ENCODE results near the gene ADCY10. TPM values are rescaled to one million over a fixed set of nuclear protein-coding genes. Genes with fewer than 3 reads are reported as not detected.

The ADCY10 gene
- total and polyA plus RNA-seq, 2 experiments from 2014 or later, result 0.93 to 1.5 TPM

DNA sequence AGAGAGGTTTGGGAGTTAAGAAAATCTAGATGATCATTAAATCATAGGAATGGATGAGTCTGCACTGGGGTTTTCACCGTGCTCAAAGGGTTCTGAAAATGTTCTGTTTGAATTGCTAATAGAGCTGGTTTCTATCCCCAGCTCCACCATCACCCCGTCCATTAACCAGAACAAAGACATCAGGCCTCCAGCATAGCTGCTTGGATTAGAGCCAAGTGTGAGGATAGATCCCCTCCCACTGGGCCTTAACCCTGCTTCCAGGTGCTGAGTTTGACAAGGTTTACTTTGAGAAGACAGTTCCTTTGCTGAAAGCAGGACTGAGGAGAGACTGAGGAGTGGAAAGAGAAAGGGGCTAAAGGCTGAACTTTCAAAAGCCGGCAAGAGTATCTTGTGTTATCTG is 143.8 kb downstream of the ADCY10 start:
- Histone ChIP-seq H3K4me1 (ENCODE audit: insufficient read depth) (peaks cover 4% of the 10 kb centered on the region), H2AFZ (no peak overlapping the region), H3K27me3 (no peaks in the 10 kb centered on the region), H3K4me2 (no peak overlapping the region), H3K36me3 (replicated peaks; ENCODE audit: insufficient read depth, low read depth) (peaks cover 4% of the 10 kb centered on the region), H3K9me2 (replicated peaks; ENCODE audit: insufficient read depth) (no peaks in the 10 kb centered on the region), H3K27ac (no peak overlapping the region), H4K20me1 (ENCODE audit: insufficient read depth, poor library complexity, severe bottlenecking) (no peaks in the 10 kb centered on the region), H3K79me2 (peaks cover 68% of the 10 kb centered on the region), H3K9me3 (ENCODE audit: low read depth) (no peaks in the 10 kb centered on the region), H3K4me3 (no peak overlapping the region)
- TF ChIP-seq CTCF (IDR thresholded peaks at IDR 0.05; ENCODE audit: poor library complexity) (no peak), EZH2 (IDR thresholded peaks at IDR 0.05; ENCODE audit: borderline replicate concordance) (no peak), EZH2phosphoT487 (IDR thresholded peaks at IDR 0.05; ENCODE audit: low read depth, severe bottlenecking, unreplicated experiment) (no peak)
- WGBS (ENCODE audit: low lambda C conversion rate, missing lambda C conversion rate), result 75% methylated on average over 3 of the region's 3 CpGs
- DNase-seq (ENCODE audit: low spot score), result no peak

DNA sequence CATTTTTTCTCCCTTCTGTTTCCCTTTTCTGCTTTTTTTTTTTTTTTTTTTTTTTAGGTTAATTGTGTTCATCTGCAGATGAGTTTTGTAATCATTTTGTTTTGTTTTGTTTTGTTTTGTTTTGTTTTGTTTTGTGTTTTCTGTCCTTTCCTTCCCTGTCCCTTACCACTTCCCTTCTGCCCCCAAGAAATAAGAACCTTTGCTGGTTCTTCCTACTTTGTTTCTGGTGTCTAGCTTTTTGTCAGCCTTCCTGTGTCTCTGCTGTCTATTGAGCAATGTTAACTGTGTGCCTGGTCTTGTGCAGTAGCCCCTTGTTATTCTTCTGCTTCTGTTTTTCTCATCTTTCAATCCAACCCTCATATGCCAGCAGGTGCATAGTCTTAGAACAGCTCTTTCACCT is 146.2 kb downstream of the ADCY10 start:
- Histone ChIP-seq H3K9me3 (ENCODE audit: low read depth) (no peaks in the 10 kb centered on the region), H3K27ac (no peak overlapping the region), H4K20me1 (ENCODE audit: insufficient read depth, poor library complexity, severe bottlenecking) (no peaks in the 10 kb centered on the region), H3K79me2 (peaks cover 76% of the 10 kb centered on the region), H3K9me2 (replicated peaks; ENCODE audit: insufficient read depth) (no peaks in the 10 kb centered on the region), H2AFZ (no peak overlapping the region), H3K27me3 (no peaks in the 10 kb centered on the region), H3K4me1 (ENCODE audit: insufficient read depth) (peaks cover 4% of the 10 kb centered on the region), H3K36me3 (replicated peaks; ENCODE audit: insufficient read depth, low read depth) (no peaks in the 10 kb centered on the region), H3K4me3 (no peak overlapping the region), H3K4me2 (no peak overlapping the region)
- TF ChIP-seq EZH2 (IDR thresholded peaks at IDR 0.05; ENCODE audit: borderline replicate concordance), result no peak
- TF ChIP-seq EZH2phosphoT487 (IDR thresholded peaks at IDR 0.05; ENCODE audit: low read depth, severe bottlenecking, unreplicated experiment), result no peak
- no peak for TF ChIP-seq CTCF (IDR thresholded peaks at IDR 0.05; ENCODE audit: poor library complexity)
- DNase-seq (ENCODE audit: low spot score), result no peak

- 96% methylated on average over 2 of the region's 2 CpGs for WGBS (ENCODE audit: low lambda C conversion rate, missing lambda C conversion rate)
- H3K79me2 ChIP-seq, result peaks cover 76% of the 10 kb centered on the region
These were observed 147.4 kb downstream of the ADCY10 start for GRCh38 chr1:167766538-167766937.

More at GRCh38 chr1:167766538-167766937, 147.4 kb downstream of the ADCY10 start:
- H3K4me3 ChIP-seq, result no peak overlapping the region
- no peak for TF ChIP-seq EZH2 (IDR thresholded peaks at IDR 0.05; ENCODE audit: borderline replicate concordance)
- no peak for TF ChIP-seq EZH2phosphoT487 (IDR thresholded peaks at IDR 0.05; ENCODE audit: low read depth, severe bottlenecking, unreplicated experiment)
- TF ChIP-seq CTCF (IDR thresholded peaks at IDR 0.05; ENCODE audit: poor library complexity), result no peak
- H3K4me2 ChIP-seq, result no peak overlapping the region
- no peak overlapping the region for H3K27ac ChIP-seq
- no peaks in the 10 kb centered on the region for H3K27me3 ChIP-seq
- H4K20me1 ChIP-seq (ENCODE audit: insufficient read depth, poor library complexity, severe bottlenecking), result peaks cover 6% of the 10 kb centered on the region
- no peaks in the 10 kb centered on the region for H3K36me3 ChIP-seq (replicated peaks; ENCODE audit: insufficient read depth, low read depth)
- no peaks in the 10 kb centered on the region for H3K9me3 ChIP-seq (ENCODE audit: low read depth)
- H2AFZ ChIP-seq, result no peak overlapping the region
- DNase-seq (ENCODE audit: low spot score), result no peak
- H3K9me2 ChIP-seq (replicated peaks; ENCODE audit: insufficient read depth), result no peaks in the 10 kb centered on the region
- H3K4me1 ChIP-seq (ENCODE audit: insufficient read depth), result peaks cover 4% of the 10 kb centered on the region

Measured in hepatocyte (in vitro differentiated cells).